Prostate gland (tissue), 2 donors: ENCODE measurements around the gene TESK2. TPM values are rescaled to one million over a fixed set of nuclear protein-coding genes. Genes with fewer than 3 reads are reported as not detected.

ENCODE experiments used
- DNase-seq: peaks from one replicate; pipeline ENCODE4 v3.0.0-alpha.2; 2019; ENCODE audit warnings: low spot score
- H3K27ac ChIP-seq, 2 donors: fragments of 200-600 bp; sonication (generic); 2 replicates each; pipeline ENCODE4 v1.5.1; 2017 to 2019
- H3K27me3 ChIP-seq: fragments of 200-600 bp; sonication (generic); replicated peaks from 2 replicates; pipeline ENCODE4 v1.5.1; 2019; ENCODE audit not compliant: insufficient read depth
- H3K36me3 ChIP-seq, 2 donors: fragments of 200-600 bp; sonication (generic); 1 replicate in 1 of 2; 2 replicates in 1 of 2; pipeline versions ENCODE4 v1.5.1 to v1.8.1; 2017 to 2019
- H3K4me1 ChIP-seq: fragments of 200-600 bp; sonication (generic); replicated peaks from 2 replicates; pipeline ENCODE4 v1.5.1; 2019
- H3K4me3 ChIP-seq, 2 donors: fragments of 200-600 bp; sonication (generic); 2 replicates each; pipeline ENCODE4 v1.5.1; 2017 to 2019
- H3K9me3 ChIP-seq: fragments of 200-600 bp; sonication (generic); 2 replicates; pipeline ENCODE4 v1.5.1; 2017
- POLR2A ChIP-seq: fragments of 450-650 bp; IDR thresholded peaks from one replicate; pipeline ENCODE4 v1.6.1; 2016; ENCODE audit warnings: antibody characterized with exemption, mild to moderate bottlenecking
- POLR2AphosphoS5 ChIP-seq: sonication (generic); formaldehyde crosslinking; IDR thresholded peaks from one replicate; pipeline ENCODE4 v1.6.1; 2017; ENCODE audit warnings: antibody characterized with exemption
- WGBS: methylation state at CpG from one replicate; pipeline ENCODE4 v1.1.5; 2018; 5-methylcytosine and 5-hydroxymethylcytosine counted together
- intact Hi-C: fragments of 100-400 bp; cut with DNase I; formaldehyde crosslinking; loops from one replicate; pipeline ENCODE4 v1.14.2; 2022
- total RNA-seq, 2 donors: library from RNA; depleted of rRNA; stranded (reverse); fragments of >200 nt; gene quantifications; one replicate each; pipeline ENCODE4 v1.1.0, GENCODE V29; 2016
- TF ChIP-seq, protein P1 (sequence below), 4 experiments: fragments of 200-600 bp in 2 of 4; fragments of 450-650 bp in 2 of 4; sonication (generic) in 2 of 4; IDR thresholded peaks; 1 replicate in 3 of 4; 2 replicates in 1 of 4; pipeline ENCODE4 v1.5.1; 2016 to 2019; ENCODE audit warnings: antibody characterized with exemption in 4 of 4, mild to moderate bottlenecking in 2 of 4, moderate library complexity in 2 of 4

TESK2 gene
- total RNA-seq, 2 donors from 2014 or later: 21.4 to 26.4 TPM

DNA sequence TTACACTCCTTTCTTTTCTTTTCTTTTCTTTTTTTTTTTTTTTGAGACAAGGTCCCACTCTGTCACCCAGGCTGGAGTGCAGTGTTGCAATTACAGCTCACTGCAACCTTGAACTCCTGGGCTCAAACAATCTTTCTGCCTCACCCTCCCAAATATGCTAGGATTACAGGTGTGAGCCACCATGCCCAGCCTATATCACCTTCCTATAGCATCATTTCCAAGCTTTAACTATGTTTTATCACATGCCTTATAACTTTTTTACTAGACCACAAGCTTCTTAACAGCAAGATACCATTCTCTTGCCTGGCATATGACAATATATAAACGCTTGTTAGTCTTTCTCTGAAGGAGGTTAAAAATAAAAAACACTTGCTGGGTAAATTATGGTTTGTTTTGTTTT lies 95.4 kb downstream of the TESK2 start:
- TF ChIP-seq, protein P1, sequence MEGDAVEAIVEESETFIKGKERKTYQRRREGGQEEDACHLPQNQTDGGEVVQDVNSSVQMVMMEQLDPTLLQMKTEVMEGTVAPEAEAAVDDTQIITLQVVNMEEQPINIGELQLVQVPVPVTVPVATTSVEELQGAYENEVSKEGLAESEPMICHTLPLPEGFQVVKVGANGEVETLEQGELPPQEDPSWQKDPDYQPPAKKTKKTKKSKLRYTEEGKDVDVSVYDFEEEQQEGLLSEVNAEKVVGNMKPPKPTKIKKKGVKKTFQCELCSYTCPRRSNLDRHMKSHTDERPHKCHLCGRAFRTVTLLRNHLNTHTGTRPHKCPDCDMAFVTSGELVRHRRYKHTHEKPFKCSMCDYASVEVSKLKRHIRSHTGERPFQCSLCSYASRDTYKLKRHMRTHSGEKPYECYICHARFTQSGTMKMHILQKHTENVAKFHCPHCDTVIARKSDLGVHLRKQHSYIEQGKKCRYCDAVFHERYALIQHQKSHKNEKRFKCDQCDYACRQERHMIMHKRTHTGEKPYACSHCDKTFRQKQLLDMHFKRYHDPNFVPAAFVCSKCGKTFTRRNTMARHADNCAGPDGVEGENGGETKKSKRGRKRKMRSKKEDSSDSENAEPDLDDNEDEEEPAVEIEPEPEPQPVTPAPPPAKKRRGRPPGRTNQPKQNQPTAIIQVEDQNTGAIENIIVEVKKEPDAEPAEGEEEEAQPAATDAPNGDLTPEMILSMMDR (IDR thresholded peaks at IDR 0.05): no peak
- no peak for TF ChIP-seq POLR2A
- no peak for TF ChIP-seq POLR2AphosphoS5
- WGBS: 53% methylated on average over 1 of the region's 1 CpG

DNA sequence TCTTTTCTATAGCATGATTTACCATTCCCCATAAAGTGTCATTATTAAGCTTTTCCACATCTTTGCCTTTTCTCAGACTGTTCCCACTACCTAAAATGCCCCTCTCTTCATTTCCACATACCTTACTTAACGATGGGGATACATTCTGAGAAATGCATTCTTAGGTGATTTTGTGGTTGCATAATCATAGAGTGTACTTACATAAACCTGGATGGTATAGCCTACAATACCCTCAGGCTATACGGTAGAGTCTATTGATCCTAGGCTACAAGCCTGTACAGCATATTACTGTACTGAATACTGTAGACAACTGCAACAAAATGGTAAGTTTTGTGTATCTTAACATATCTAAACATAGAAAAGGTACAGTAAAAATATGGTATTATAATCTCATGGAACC lies 95.9 kb downstream of the TESK2 start:
- Histone ChIP-seq H3K4me3 (no peak overlapping the region), H3K9me3 (no peaks in the 10 kb centered on the region), H3K36me3 (no peaks in the 10 kb centered on the region), H3K4me1 (no peaks in the 10 kb centered on the region), H3K27me3 (no peaks in the 10 kb centered on the region), H3K27ac (no peak overlapping the region)
- intact Hi-C loops: no loop called here
- 83% methylated on average over 2 of the region's 2 CpGs for WGBS
- DNase-seq: no peak
- TF ChIP-seq, protein P1 (IDR thresholded peaks at IDR 0.05): no peak
- TF ChIP-seq POLR2A: no peak
- TF ChIP-seq POLR2AphosphoS5: no peak

More for the DNA sequence above, 95.4 kb downstream of the TESK2 start:
- no peaks in the 10 kb centered on the region for H3K9me3 ChIP-seq
- H3K27ac ChIP-seq: no peak overlapping the region
- intact Hi-C loops: no loop called here
- DNase-seq: no peak
- H3K27me3 ChIP-seq: no peaks in the 10 kb centered on the region
- H3K4me3 ChIP-seq: no peak overlapping the region
- H3K36me3 ChIP-seq: no peaks in the 10 kb centered on the region
- H3K4me1 ChIP-seq: no peaks in the 10 kb centered on the region

DNA sequence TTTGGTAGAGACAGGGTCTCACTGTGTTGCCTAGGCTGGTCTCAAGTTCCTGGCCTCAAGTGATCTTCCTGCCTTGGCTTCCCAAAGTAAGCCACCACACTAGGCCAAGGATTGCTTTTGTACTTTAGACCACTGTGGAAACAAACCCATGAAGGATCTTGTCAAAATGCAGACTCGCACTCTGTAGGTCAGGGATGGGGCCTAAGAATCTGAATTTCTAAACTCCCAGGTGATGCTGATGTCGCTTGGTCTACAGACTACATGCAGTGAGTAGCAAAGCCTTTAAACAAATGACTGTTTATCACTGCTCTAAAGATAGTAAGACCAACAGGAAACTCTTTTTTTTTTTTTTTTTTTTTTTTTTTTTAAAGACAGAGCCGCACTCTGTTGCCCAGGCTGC lies 96.6 kb downstream of the TESK2 start:
- H3K27me3 ChIP-seq: no peaks in the 10 kb centered on the region
- intact Hi-C loops: no loop called here
- H3K9me3 ChIP-seq: no peaks in the 10 kb centered on the region
- H3K4me3 ChIP-seq: no peak overlapping the region
- no peaks in the 10 kb centered on the region for H3K4me1 ChIP-seq
- no peak for DNase-seq
- no peak for TF ChIP-seq POLR2AphosphoS5
- no peak for TF ChIP-seq POLR2A
- TF ChIP-seq, protein P1 (IDR thresholded peaks at IDR 0.05): no peak
- no peak overlapping the region for H3K27ac ChIP-seq
- WGBS: 66% methylated on average over 3 of the region's 3 CpGs
- no peaks in the 10 kb centered on the region for H3K36me3 ChIP-seq

DNA sequence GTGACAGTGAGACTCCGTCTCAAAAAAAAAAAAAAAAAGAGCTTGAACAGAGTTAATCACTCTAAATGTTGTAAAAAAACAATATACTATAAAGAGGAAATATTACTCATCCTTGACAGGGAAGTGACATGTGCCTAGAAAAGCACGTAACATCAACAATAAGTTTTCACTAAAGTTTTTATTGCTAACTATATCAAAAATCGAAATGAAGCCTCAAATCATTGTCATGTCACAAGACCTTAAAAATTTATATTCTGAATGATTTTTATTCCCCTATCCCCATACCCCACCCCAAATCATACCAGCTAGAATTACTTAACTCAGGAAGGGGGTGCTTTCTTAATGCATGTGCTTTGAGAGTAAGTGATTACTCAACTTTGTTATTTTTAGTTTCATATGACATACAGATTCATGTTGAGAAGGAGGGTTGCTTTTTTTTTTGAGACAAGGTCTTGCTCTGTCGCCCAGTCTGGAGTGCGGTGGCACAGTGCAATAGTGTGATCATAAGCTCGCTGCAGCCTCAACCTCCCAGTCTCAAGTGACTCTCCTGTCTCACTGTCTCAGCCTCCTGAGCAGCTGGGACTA lies 97.2 kb downstream of the TESK2 start:
- no peak overlapping the region for H3K27ac ChIP-seq
- no peaks in the 10 kb centered on the region for H3K9me3 ChIP-seq
- no peak for DNase-seq
- H3K4me1 ChIP-seq: no peaks in the 10 kb centered on the region
- intact Hi-C loops: no loop called here
- no peak overlapping the region for H3K4me3 ChIP-seq
- H3K27me3 ChIP-seq: no peaks in the 10 kb centered on the region
- WGBS: 84% methylated on average over 6 of the region's 6 CpGs
- TF ChIP-seq POLR2AphosphoS5 (no peak), POLR2A (no peak)
- TF ChIP-seq, protein P1 (IDR thresholded peaks at IDR 0.05): no peak
- H3K36me3 ChIP-seq: no peaks in the 10 kb centered on the region

DNA sequence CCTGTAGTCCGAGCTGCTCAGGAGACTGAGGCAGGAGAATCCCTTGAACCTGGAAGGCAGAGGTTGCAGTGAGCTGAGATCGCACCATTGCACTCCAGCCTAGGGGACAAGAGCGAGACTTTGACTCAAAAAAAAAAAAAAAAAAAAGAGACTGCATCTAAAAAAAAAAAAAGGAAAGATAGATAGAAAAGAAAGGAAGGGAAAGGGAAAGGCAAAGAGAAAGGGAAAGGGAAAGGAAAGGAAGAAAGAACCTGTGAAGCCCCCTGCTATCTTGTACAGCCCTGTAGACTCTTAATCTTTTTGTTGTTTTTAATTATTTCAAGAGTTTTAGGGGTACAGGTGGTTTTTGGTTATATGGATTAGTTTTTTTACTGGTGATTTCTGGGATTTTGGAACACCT lies 104.7 kb downstream of the TESK2 start:
- intact Hi-C loops: no loop called here
- WGBS: 91% methylated on average over 3 of the region's 3 CpGs
- no peaks in the 10 kb centered on the region for H3K36me3 ChIP-seq

More for the DNA sequence above, 104.7 kb downstream of the TESK2 start:
- no peaks in the 10 kb centered on the region for H3K27me3 ChIP-seq
- no peak overlapping the region for H3K4me3 ChIP-seq
- peaks cover 13% of the 10 kb centered on the region for H3K4me1 ChIP-seq
- TF ChIP-seq POLR2AphosphoS5 (no peak), POLR2A (no peak)
- TF ChIP-seq, protein P1 (IDR thresholded peaks at IDR 0.05): no peak
- DNase-seq: no peak
- no peak overlapping the region for H3K27ac ChIP-seq
- no peaks in the 10 kb centered on the region for H3K9me3 ChIP-seq
